ENCODE results near the gene BCAT1.

Gene BCAT1

DNA sequence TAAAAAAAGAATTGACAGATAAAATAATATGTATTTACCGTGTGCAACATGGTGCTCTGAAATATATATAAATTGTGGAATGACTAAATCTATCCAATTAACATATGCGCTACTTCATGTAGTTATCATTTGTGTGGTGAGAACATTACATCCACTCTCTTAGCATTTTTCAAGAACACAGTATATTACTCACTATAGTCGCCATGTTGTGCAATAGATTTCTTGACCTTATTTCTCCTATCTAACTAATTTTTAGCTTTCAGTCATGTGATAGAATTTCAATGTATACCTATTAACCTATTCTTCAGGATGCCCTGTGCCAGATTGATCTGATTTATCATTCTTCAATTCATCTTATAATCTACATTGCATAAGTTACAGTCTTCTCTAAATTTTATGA is 178.6 kb downstream of the BCAT1 start:
- H3K36me3 Mint-ChIP-seq (ENCODE audit: low read depth), result no peaks in the 10 kb centered on the region
- DNase-seq, result no peak
- H3K9me3 Mint-ChIP-seq, result peaks cover 12% of the 10 kb centered on the region
- no peaks in the 10 kb centered on the region for H3K27me3 Mint-ChIP-seq (ENCODE audit: low read depth, poor library complexity)
- H3K27ac Mint-ChIP-seq, result no peak overlapping the region
- H3K4me1 Mint-ChIP-seq, result no peaks in the 10 kb centered on the region
- H3K4me3 Mint-ChIP-seq, result no peak overlapping the region
- TF ChIP-seq, protein P1, sequence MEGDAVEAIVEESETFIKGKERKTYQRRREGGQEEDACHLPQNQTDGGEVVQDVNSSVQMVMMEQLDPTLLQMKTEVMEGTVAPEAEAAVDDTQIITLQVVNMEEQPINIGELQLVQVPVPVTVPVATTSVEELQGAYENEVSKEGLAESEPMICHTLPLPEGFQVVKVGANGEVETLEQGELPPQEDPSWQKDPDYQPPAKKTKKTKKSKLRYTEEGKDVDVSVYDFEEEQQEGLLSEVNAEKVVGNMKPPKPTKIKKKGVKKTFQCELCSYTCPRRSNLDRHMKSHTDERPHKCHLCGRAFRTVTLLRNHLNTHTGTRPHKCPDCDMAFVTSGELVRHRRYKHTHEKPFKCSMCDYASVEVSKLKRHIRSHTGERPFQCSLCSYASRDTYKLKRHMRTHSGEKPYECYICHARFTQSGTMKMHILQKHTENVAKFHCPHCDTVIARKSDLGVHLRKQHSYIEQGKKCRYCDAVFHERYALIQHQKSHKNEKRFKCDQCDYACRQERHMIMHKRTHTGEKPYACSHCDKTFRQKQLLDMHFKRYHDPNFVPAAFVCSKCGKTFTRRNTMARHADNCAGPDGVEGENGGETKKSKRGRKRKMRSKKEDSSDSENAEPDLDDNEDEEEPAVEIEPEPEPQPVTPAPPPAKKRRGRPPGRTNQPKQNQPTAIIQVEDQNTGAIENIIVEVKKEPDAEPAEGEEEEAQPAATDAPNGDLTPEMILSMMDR (IDR thresholded peaks at IDR 0.05), result no peak

GRCh38 chr12:24769682-24770081 is 179.2 kb downstream of the BCAT1 start:
- Mint-ChIP-seq H3K4me3 (no peak overlapping the region), H3K27ac (no peak overlapping the region), H3K36me3 (ENCODE audit: low read depth) (no peaks in the 10 kb centered on the region), H3K4me1 (no peaks in the 10 kb centered on the region), H3K9me3 (peaks cover 12% of the 10 kb centered on the region), H3K27me3 (ENCODE audit: low read depth, poor library complexity) (no peaks in the 10 kb centered on the region)
- no peak for DNase-seq
- TF ChIP-seq, protein P1 (IDR thresholded peaks at IDR 0.05), result no peak

GRCh38 chr12:24768415-24768814 is 180.5 kb downstream of the BCAT1 start:
- H3K9me3 Mint-ChIP-seq, result peaks cover 12% of the 10 kb centered on the region
- no peak overlapping the region for H3K4me3 Mint-ChIP-seq
- no peaks in the 10 kb centered on the region for H3K4me1 Mint-ChIP-seq
- DNase-seq, result no peak
- no peaks in the 10 kb centered on the region for H3K27me3 Mint-ChIP-seq (ENCODE audit: low read depth, poor library complexity)
- no peak overlapping the region for H3K27ac Mint-ChIP-seq
- no peaks in the 10 kb centered on the region for H3K36me3 Mint-ChIP-seq (ENCODE audit: low read depth)
- TF ChIP-seq, protein P1 (IDR thresholded peaks at IDR 0.05), result no peak

GRCh38 chr12:24767016-24767415 is 181.9 kb downstream of the BCAT1 start:
- DNase-seq, result no peak
- H3K36me3 Mint-ChIP-seq (ENCODE audit: low read depth), result no peaks in the 10 kb centered on the region
- TF ChIP-seq, protein P1 (IDR thresholded peaks at IDR 0.05), result no peak
- H3K4me3 Mint-ChIP-seq, result no peak overlapping the region
- peaks cover 12% of the 10 kb centered on the region for H3K9me3 Mint-ChIP-seq
- H3K27ac Mint-ChIP-seq, result no peak overlapping the region
- H3K27me3 Mint-ChIP-seq (ENCODE audit: low read depth, poor library complexity), result no peaks in the 10 kb centered on the region
- H3K4me1 Mint-ChIP-seq, result no peaks in the 10 kb centered on the region

- DNase-seq, result no peak
- Mint-ChIP-seq H3K9me3 (peaks cover 12% of the 10 kb centered on the region), H3K4me3 (no peak overlapping the region), H3K36me3 (ENCODE audit: low read depth) (no peaks in the 10 kb centered on the region), H3K4me1 (peaks cover 16% of the 10 kb centered on the region), H3K27ac (no peak overlapping the region), H3K27me3 (ENCODE audit: low read depth, poor library complexity) (no peaks in the 10 kb centered on the region)
- TF ChIP-seq, protein P1 (IDR thresholded peaks at IDR 0.05), result no peak
Observed at GRCh38 chr12:24764712-24765111, 184.2 kb downstream of the BCAT1 start.

DNA sequence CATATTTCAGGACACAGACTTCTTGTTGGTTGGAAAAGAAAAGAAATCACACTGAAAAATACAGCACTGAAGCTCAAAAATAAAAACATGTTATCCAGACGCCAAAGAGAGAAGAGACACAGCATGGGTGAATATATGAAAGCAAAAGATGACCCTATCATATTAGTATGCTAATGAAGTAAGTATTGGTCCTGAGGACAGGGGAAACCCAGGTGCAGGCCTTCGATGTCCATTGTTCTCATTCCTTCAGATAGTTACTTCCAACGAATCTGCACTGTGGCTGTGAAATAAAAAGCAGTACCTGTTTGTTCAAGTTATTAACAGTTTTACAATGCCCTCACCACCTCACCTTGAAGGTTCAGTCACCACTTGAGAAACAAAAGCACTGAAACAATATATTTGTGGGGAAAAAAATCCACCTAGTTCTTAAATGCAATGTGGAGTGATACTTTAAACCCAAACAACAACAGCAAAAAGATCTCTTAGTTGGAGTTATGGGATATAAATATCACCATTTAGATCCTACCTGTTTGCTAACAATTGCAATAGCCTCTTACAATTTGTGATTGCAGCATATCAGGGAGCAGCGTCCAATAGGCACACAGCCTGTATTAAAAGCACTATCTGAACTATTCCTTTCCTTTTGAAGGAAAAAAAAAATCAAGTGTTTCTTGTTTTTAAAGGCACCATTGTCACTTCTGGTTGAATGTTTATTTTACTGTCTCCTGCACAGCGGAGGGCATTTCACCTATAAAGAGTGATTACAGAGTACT is 188.1 kb downstream of the BCAT1 start:
- no peaks in the 10 kb centered on the region for H3K9me3 Mint-ChIP-seq
- H3K27ac Mint-ChIP-seq, result no peak overlapping the region
- no peak for DNase-seq
- H3K36me3 Mint-ChIP-seq (ENCODE audit: low read depth), result no peaks in the 10 kb centered on the region
- TF ChIP-seq, protein P1 (IDR thresholded peaks at IDR 0.05), result no peak
- no peak overlapping the region for H3K4me3 Mint-ChIP-seq
- H3K27me3 Mint-ChIP-seq (ENCODE audit: low read depth, poor library complexity), result no peaks in the 10 kb centered on the region
- peaks cover 34% of the 10 kb centered on the region for H3K4me1 Mint-ChIP-seq
